ENCODE data around the gene ECT2.
"Not testable (repeated sequence)": the region's sequence is repeated elsewhere in the genome, so short reads cannot be mapped to it uniquely, and the experiment has no call there.

ECT2 gene

DNA sequence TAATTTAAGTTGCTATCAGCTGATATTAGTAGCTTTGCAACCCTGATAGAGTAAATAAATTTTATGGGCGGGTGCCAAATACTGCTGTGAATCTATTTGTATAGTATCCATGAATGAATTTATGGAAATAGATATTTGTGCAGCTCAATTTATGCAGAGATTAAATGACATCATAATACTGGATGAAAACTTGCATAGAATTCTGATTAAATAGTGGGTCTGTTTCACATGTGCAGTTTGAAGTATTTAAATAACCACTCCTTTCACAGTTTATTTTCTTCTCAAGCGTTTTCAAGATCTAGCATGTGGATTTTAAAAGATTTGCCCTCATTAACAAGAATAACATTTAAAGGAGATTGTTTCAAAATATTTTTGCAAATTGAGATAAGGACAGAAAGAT, 70.0 kb downstream of the ECT2 start:
- no peak overlapping the region for H3K4me2 ChIP-seq (ENCODE audit: low read length)
- H3K27me3 ChIP-seq (ENCODE audit: insufficient read depth, low read length), result no peaks in the 10 kb centered on the region
- H3K4me1 ChIP-seq (ENCODE audit: control insufficient read depth in 1 of 2, insufficient read depth in 2 of 2, low read length in 2 of 2), result no peaks in the 10 kb centered on the region
- H3K4me3 ChIP-seq (ENCODE audit: low read depth, low read length), result no peak overlapping the region
- H4K12ac ChIP-seq (ENCODE audit: low read depth, low read length), result no peak overlapping the region
- no peak overlapping the region for H2AFZ ChIP-seq (ENCODE audit: insufficient read depth, low read length, poor library complexity)
- no peak for DNase-seq
- no peak overlapping the region for H2BK120ac ChIP-seq (ENCODE audit: insufficient read depth, low read length, poor library complexity)
- H3K9ac ChIP-seq (ENCODE audit: low read length), result no peak overlapping the region
- H3K79me1 ChIP-seq (ENCODE audit: low read length), result no peaks in the 10 kb centered on the region
- H3K23ac ChIP-seq (ENCODE audit: low read length), result no peak overlapping the region
- no peak overlapping the region for H3K18ac ChIP-seq (ENCODE audit: low read length)
- H2BK5ac ChIP-seq (ENCODE audit: low read depth, low read length, poor library complexity), result no peak overlapping the region
- no peaks in the 10 kb centered on the region for H3K79me2 ChIP-seq (ENCODE audit: control insufficient read depth, insufficient read depth, low read length, poor library complexity)
- H3K14ac ChIP-seq (ENCODE audit: low read length), result no peak overlapping the region
- peaks cover 0 to 2% of the 10 kb centered on the region in 2 experiments for H3K36me3 ChIP-seq (ENCODE audit: control insufficient read depth in 1 of 2, insufficient read depth in 2 of 2, low read length in 2 of 2)
- no peak overlapping the region for H2BK12ac ChIP-seq (ENCODE audit: low read length)
- no peak overlapping the region for H3K27ac ChIP-seq (ENCODE audit: low read depth, low read length)
- no peak overlapping the region for H3K4ac ChIP-seq (ENCODE audit: low read depth, low read length)
- no peak overlapping the region for H4K91ac ChIP-seq (ENCODE audit: low read depth, low read length)
- H2AK5ac ChIP-seq (ENCODE audit: low read length), result no peak overlapping the region
- H3K9me3 ChIP-seq (ENCODE audit: insufficient read depth, low read depth, low read length), result no peaks in the 10 kb centered on the region
- H4K8ac ChIP-seq (ENCODE audit: low read depth, low read length), result no peak overlapping the region
- WGBS (ENCODE audit: extremely low coverage, insufficient coverage, insufficient read length), result no CpG with 5 or more reads among the region's 2 CpGs

DNA sequence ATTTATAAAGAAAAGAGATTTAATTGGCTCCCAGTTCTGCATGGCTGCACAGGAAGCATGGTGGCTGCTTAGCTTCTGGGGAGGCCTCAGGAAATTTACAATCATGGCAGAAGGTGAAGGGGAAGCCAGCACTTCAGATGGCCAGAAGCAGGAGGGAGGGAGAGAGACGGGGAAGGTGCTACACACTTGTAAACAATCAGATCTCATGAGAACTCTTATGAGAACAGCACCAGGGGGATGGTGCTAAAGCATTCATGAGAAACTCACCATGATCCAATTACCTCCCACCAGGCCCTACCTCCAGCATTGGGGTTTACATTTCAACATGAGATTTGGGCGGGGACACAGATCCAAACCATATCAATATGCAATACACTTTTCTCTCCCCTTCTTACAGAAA, 73.7 kb downstream of the ECT2 start:
- WGBS (ENCODE audit: extremely low coverage, insufficient coverage, insufficient read length), result no CpG with 5 or more reads among the region's 2 CpGs

DNA sequence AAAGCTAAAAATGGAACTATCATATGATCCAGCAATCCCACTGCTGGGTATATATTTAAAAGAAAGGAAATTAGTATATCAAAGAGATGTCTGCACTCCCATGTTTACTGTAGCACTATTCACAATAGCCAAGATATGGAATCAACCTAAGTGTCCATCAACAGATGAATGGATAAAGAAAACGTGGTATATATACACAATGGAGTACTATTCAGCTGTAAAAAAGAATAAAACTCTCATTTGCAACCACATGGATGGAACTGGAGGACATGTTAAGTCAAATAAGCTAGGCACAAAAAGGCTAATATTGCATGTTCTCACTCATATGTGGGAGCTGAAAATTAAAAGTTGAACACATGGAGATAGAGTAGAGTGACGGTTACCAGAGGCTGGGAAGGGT, 76.7 kb downstream of the ECT2 start:
- H3K4me3 ChIP-seq (ENCODE audit: low read depth, low read length); H3K27me3 ChIP-seq (ENCODE audit: insufficient read depth, low read length); H2BK12ac ChIP-seq (ENCODE audit: low read length); H3K9me3 ChIP-seq (ENCODE audit: insufficient read depth, low read depth, low read length); H3K23ac ChIP-seq (ENCODE audit: low read length); H3K4me2 ChIP-seq (ENCODE audit: low read length); H4K12ac ChIP-seq (ENCODE audit: low read depth, low read length); H3K4ac ChIP-seq (ENCODE audit: low read depth, low read length); H3K4me1 ChIP-seq (ENCODE audit: control insufficient read depth in 1 of 2, insufficient read depth in 2 of 2, low read length in 2 of 2); H3K9ac ChIP-seq (ENCODE audit: low read length); H3K27ac ChIP-seq (ENCODE audit: low read depth, low read length); H3K36me3 ChIP-seq (ENCODE audit: control insufficient read depth in 1 of 2, insufficient read depth in 2 of 2, low read length in 2 of 2); H2AK5ac ChIP-seq (ENCODE audit: low read length); H3K18ac ChIP-seq (ENCODE audit: low read length); H2BK5ac ChIP-seq (ENCODE audit: low read depth, low read length, poor library complexity); DNase-seq; H2AFZ ChIP-seq (ENCODE audit: insufficient read depth, low read length, poor library complexity); H3K79me2 ChIP-seq (ENCODE audit: control insufficient read depth, insufficient read depth, low read length, poor library complexity); H3K79me1 ChIP-seq (ENCODE audit: low read length); H2BK120ac ChIP-seq (ENCODE audit: insufficient read depth, low read length, poor library complexity); H4K8ac ChIP-seq (ENCODE audit: low read depth, low read length); H4K91ac ChIP-seq (ENCODE audit: low read depth, low read length); H3K14ac ChIP-seq (ENCODE audit: low read length): not testable (repeated sequence)
- WGBS (ENCODE audit: extremely low coverage, insufficient coverage, insufficient read length), result no CpG with 5 or more reads among the region's 2 CpGs

More for the DNA sequence above, 73.7 kb downstream of the ECT2 start:
- Histone ChIP-seq H3K9ac (ENCODE audit: low read length) (no peak overlapping the region), H2AFZ (ENCODE audit: insufficient read depth, low read length, poor library complexity) (no peak overlapping the region), H3K27me3 (ENCODE audit: insufficient read depth, low read length) (no peaks in the 10 kb centered on the region), H3K23ac (ENCODE audit: low read length) (no peak overlapping the region), H3K4me3 (ENCODE audit: low read depth, low read length) (no peak overlapping the region), H3K4me2 (ENCODE audit: low read length) (no peak overlapping the region), H3K14ac (ENCODE audit: low read length) (no peak overlapping the region), H3K18ac (ENCODE audit: low read length) (no peak overlapping the region), H3K79me1 (ENCODE audit: low read length) (no peaks in the 10 kb centered on the region), H3K4ac (ENCODE audit: low read depth, low read length) (no peak overlapping the region), H2BK5ac (ENCODE audit: low read depth, low read length, poor library complexity) (no peak overlapping the region), H4K12ac (ENCODE audit: low read depth, low read length) (no peak overlapping the region), H2AK5ac (ENCODE audit: low read length) (no peak overlapping the region), H3K36me3 (ENCODE audit: control insufficient read depth in 1 of 2, insufficient read depth in 2 of 2, low read length in 2 of 2) (peaks cover 0 to 2% of the 10 kb centered on the region in 2 experiments), H3K27ac (ENCODE audit: low read depth, low read length) (no peak overlapping the region), H4K8ac (ENCODE audit: low read depth, low read length) (no peak overlapping the region), H3K4me1 (ENCODE audit: control insufficient read depth in 1 of 2, insufficient read depth in 2 of 2, low read length in 2 of 2) (no peaks in the 10 kb centered on the region), H3K79me2 (ENCODE audit: control insufficient read depth, insufficient read depth, low read length, poor library complexity) (no peaks in the 10 kb centered on the region), H4K91ac (ENCODE audit: low read depth, low read length) (no peak overlapping the region), H2BK120ac (ENCODE audit: insufficient read depth, low read length, poor library complexity) (no peak overlapping the region), H3K9me3 (ENCODE audit: insufficient read depth, low read depth, low read length) (no peaks in the 10 kb centered on the region), H2BK12ac (ENCODE audit: low read length) (no peak overlapping the region)
- DNase-seq, result no peak

DNA sequence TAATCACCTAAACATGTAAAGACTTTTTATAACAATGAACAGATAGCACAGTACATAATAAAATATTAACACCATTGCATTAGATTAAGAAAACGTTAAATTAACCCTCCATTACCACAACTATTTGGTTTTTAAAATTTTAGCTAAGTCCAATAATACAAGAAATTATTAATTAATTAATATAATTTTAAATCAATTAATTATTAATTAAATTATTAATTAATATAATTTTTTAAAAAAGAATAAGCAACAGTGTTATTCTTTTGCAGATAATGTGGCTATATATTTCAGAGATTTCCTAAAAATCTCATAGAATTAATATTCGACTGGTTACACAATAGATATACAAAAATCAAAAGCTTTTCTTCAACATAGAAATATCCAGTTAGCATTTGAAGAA, 82.5 kb downstream of the ECT2 start:
- no peaks in the 10 kb centered on the region for H3K27me3 ChIP-seq (ENCODE audit: insufficient read depth, low read length)
- no peaks in the 10 kb centered on the region for H3K36me3 ChIP-seq (ENCODE audit: control insufficient read depth in 1 of 2, insufficient read depth in 2 of 2, low read length in 2 of 2)
- H3K4ac ChIP-seq (ENCODE audit: low read depth, low read length), result no peak overlapping the region
- H2BK12ac ChIP-seq (ENCODE audit: low read length), result no peak overlapping the region
- H4K8ac ChIP-seq (ENCODE audit: low read depth, low read length), result no peak overlapping the region
- H3K18ac ChIP-seq (ENCODE audit: low read length), result no peak overlapping the region
- no peak overlapping the region for H3K23ac ChIP-seq (ENCODE audit: low read length)
- no CpG with 5 or more reads among the region's 2 CpGs for WGBS (ENCODE audit: extremely low coverage, insufficient coverage, insufficient read length)
- H2AFZ ChIP-seq (ENCODE audit: insufficient read depth, low read length, poor library complexity), result no peak overlapping the region
- H2BK5ac ChIP-seq (ENCODE audit: low read depth, low read length, poor library complexity), result no peak overlapping the region
- no peaks in the 10 kb centered on the region for H3K79me2 ChIP-seq (ENCODE audit: control insufficient read depth, insufficient read depth, low read length, poor library complexity)
- no peak overlapping the region for H3K14ac ChIP-seq (ENCODE audit: low read length)
- no peak overlapping the region for H4K12ac ChIP-seq (ENCODE audit: low read depth, low read length)
- H3K4me3 ChIP-seq (ENCODE audit: low read depth, low read length), result no peak overlapping the region
- H3K4me1 ChIP-seq (ENCODE audit: control insufficient read depth in 1 of 2, insufficient read depth in 2 of 2, low read length in 2 of 2), result no peaks in the 10 kb centered on the region
- H3K79me1 ChIP-seq (ENCODE audit: low read length), result no peaks in the 10 kb centered on the region
- no peak overlapping the region for H2AK5ac ChIP-seq (ENCODE audit: low read length)
- no peak overlapping the region for H3K27ac ChIP-seq (ENCODE audit: low read depth, low read length)
- no peaks in the 10 kb centered on the region for H3K9me3 ChIP-seq (ENCODE audit: insufficient read depth, low read depth, low read length)
- DNase-seq, result no peak
- no peak overlapping the region for H4K91ac ChIP-seq (ENCODE audit: low read depth, low read length)
- H3K9ac ChIP-seq (ENCODE audit: low read length), result no peak overlapping the region
- no peak overlapping the region for H3K4me2 ChIP-seq (ENCODE audit: low read length)
- H2BK120ac ChIP-seq (ENCODE audit: insufficient read depth, low read length, poor library complexity), result no peak overlapping the region

Measured in trophoblast cell (in vitro differentiated cells and primary cell).